GM19043 (cell line): Measurements from ENCODE around the gene LRIG1.

ENCODE experiments used
- ATAC-seq: cut with Tn5 transposase; IDR thresholded peaks from one replicate; pipeline ENCODE4 v1.9.1; 2021; ENCODE audit warnings: low read depth; ENCODE audit not compliant: unreplicated experiment

LRIG1 gene

DNA sequence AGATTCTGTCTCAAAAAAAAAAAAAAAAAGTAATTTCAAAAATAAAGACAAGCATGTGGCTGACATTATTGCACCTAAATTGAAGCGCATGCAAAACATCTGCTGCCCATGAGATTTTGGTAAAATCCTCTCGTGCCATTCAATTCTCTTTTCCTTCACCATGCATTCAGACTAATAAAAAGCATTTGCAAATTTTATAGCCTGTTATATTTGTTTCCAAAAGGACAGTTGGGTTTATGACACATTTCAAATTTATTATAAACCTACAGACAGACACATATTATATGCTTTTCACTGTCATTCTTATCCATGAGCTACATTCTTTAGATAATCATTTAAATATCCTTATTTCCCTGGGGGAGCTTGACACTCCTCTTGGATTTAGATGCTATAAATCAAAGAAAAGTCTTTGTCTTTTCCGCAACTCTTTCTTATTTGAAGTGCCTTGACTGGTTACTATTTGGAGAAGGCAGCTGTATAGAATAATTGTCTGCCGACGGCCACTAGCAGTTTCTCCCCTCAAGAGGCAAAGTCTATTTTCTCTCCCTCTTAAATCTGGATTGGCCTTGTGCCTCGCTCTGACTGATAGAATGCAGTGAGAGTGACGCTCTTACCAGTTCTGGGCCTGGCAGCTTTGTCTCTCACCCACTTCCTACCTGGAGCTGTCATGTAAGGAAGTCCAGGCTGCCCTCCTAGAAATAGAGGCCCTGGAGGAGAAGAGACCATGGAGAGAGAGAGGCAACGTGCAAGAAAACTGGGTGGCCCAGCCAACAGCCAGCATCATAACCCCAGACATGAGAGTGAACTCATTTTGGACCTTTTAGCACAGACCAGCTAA is 6.8 kb upstream of the LRIG1 start:
- ATAC-seq = no peak

DNA sequence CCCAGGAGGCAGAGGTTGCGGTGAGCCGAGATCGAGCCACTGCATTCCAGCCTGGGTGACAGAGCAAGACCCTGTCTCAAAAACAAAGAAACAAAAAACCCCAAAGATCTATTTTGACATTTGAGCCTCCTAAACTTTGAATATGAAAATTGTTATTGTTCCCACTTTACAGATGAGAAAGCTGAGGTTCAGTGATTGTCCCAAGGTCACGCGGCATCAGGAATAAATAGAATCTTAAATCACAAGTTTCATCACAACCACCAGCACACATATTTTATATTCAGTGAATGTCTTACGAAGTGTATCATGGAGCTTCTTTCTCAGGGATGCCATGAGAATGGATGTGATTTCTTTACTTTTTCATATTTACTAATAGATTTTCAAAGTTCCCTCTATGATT is 5.3 kb upstream of the LRIG1 start:
- ATAC-seq = no peak

DNA sequence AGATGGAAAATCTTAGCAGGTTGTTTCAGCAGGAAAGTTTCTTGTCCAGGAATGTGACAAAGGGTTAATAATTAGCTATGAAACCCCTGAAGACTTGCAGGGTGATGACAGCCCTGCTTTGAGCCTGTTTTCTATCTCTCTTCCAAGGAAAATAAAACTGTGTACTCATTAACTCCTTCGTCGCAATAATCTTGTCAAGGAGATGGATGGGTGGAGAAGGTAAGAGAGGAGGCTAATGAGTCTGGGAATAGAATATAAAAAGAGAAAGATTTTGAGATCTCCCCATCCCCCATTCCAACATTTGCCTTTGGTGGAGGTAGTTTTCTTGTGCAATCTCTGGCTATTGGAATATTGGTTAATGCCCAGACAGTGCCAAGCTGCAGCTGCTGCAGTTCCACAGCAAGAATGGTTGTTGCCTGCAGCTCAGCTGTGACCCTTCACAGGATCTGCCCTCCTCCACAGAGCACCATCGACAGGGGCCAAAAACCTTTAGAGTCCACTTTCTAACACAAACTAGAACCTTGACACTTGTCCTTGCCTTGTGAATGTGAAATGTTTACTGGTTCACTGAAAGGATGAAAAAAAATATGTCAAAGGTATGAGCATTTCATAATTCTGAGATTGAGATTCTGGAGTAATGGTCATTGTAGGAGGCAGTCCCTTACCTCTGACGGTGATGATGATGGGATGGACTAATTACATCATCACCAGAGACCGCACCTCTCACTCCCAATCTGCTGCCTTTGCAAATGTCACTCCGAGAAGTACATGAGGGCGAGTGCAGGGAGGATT is 4.2 kb upstream of the LRIG1 start:
- no peak for ATAC-seq

DNA sequence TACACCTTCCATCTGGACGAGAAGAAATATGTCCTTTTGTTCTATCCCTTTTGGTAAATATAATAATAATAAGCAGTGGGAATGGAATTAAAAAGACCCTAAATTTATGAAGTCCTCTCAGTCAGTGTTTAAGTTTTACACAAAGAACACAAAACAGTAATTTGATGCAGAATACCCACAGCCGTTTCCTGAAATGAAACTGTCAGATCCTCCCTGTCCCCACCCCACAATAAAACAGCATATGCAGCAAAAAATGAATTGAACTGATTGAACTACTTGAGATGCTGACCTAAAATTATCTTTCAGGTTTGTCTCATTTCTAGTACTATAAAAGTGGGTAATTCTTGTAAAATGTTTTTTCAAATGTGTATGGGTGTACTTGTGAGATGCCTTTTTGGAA is 2.2 kb upstream of the LRIG1 start:
- ATAC-seq = no peak

DNA sequence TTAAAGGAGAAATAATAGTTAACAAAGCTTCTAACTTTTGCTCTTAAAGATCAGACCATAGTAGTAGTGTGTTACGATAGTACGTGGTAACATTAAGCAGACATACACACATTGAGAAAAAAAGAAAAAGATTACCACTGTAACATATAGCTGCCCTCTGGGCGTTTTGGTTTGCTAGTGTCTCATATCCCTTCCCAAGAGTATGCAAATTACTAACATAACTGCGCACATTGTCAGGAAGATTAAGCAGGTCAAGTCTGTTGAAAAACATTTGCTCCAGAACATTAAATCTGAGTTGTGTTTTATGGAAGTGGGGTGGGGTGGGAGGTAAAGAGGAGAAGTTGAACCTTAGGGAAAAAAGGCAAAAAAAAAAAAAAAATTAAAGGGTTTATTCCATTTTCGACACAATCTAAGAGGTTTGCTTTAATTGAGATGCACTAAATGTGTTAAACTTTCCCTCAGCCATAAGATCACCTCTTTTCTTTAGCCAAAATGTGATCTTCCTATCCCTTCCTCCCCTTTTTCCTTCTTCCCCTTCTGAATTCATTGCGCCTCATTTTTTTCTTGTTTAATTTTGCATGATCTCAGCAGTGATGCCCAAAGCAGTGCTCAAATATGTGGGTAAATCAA is 1.5 kb upstream of the LRIG1 start:
- ATAC-seq = no peak

DNA sequence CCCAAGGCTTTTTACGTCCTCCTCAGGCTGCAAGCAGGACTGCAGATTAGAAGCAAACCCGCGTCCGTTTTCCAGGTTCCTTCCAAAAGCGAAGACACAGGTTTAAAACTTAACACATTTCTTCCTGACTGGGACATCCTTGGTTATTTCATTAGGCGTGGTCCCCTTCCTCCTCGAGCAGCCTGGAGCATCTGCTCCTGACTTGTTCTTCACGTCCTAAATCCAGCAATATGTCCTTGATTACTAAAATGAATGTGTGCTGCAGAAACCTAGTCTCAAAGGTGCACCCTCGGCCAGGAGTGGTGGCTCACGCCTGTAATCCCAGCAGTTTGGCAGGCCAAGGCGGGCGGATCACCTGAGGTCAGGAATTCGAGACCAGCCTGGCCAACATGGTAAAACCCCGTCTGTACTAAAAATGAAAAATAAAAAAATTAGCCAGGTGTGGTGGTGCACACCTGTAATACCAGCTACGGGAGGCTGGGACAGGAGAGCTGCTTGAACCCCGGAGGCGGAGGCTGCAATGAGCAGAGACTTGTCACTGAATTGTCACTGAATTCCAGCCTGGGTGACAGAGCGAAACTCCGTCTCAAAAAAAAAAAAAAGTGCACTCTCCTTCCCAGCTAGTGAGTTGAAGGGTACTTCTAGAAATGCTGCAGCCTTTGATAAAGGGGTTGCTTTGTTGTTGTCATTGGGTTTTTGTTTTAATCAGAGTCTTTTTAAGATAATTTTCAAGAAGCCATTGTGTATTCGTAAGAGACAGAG is 842 bp upstream of the LRIG1 start:
- ATAC-seq = no peak

DNA sequence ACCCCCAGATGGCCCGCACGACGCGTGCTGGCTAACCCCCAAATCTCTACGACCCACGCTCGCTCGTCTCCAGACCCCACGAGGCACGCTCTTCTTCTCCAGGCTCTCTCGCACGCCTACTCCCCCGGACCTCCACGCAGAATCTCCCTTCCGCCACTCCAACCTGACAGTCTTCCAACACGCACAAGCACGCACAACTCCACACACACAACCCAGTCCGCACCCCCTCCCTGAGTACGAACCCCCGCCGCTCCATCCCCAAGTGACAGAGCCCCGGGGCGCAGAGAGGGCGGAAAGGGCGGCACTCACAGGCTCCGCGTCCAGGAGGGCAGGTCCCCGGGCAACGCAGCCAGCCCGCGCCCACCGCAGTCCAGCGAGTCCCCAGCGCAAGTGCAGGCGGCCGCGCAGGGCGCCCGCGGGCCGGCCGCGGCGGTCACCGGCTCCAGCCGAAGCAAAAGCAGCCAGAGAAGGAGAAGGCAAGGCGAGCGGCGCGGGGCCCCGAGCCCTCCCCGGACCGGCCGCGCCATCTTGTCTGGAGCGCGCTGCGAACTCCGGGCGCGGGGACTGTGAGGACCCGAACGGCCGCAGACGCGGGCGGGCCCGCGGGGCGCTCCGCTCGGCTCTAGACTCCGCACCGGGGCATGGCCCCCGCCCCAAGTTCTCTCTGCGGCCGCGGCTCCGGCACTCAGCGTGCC is 794 bp downstream of the LRIG1 start:
- peak; percentile 8 for ATAC-seq

DNA sequence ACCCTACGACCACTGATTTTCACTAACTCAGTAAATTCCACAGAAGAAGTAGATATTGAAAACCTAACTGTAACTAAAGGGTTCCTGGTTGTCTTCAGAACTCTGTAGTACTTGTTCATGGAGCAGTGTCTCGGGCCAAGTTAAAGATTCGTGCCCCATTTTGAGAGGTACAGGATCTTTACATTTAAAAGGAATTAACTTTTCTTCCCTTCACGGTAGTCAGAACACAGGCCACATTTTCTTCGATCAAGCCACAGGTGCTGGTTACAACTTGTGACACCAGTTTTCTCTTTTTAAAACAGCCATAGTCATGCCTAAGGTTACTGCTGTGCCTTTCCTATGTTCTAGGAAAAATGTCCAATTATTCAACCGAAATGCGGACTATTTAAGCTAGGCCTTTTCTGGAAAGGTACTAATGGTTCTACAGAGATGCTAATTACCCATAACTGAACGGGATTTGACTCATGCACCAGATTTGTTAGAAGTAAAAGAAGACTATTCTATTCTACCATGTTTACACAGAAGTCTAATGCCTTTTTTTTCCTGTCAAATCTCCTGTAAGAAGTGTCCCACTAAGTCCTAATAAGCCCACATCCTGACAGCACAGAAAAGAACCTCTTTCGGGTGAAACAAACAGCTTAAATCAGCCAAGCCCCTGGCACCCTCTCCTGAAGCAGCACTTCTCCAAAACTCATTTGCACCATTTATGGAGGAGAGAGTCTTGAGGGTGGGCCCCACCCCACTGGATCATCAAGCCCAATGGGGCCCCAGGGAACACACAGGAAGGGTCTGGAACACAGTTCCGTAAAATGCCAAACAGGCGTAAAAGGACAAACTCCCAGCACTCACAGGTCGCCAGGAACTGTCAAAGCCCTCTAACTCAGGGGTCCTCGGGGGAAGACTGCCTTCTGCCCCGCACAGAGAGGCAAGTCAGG is 1.9 kb downstream of the LRIG1 start:
- ATAC-seq = no peak

DNA sequence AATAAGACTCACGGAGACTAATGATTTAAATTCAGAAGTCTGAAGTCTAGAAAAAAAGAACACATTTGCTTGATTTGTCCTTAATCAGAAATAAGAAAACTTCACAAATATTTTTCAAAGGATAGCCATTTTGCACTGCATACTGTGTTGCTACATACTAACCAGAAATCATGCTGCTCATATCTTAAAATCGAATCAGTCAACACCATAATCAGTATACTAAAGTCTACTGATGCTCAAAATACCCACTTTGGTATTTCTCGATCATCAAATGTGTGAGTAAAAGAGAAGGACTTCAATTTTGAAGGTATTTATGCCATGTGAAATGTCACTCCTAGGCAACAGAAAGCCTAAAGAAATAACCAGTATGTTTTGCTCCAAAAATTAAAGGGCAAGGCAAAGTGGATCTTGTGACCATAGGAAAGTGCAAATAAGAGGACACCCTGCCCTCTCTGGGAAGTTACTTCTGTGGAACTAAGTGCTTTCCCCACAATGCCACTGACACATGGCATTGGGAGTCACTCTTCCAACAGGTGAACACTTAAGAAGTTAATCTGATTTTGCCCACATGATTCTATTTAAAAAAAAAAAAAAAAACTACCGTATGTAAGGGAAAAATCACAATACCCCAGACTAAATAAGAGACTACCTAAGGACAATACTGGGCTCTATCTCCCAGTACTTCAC is 2.7 kb downstream of the LRIG1 start:
- no peak for ATAC-seq

DNA sequence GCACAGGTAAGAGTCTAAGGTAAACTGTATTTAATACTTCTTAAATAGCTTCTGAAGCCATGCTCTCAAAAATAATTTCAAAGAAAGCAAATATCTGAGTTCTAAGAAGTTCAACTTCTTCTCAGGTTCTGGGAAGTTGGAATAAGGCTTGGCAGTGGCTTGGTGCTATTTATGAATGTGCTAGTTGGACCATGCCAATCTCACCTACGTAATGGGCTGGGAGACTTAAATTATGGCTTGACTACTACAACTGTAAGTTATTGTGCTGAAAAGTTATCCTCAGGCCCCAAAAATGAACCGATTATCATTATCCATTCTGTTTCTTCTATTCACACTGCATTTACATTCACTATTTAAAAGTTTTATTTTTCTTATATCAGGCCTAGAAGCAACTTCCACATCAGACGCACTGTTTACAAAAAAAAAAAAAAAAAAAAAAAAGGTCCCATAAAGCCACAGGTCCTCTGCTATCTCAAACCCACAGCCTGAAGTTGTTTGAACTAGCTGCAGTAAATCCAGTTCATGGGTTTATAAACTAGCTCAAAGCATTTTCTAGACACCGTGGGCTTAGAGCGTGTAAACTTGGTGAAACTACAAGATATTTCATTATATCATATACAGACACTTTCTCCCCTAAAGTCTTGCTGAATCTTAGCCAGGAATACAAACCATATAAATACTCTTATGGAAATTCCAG is 3.4 kb downstream of the LRIG1 start:
- ATAC-seq = no peak

DNA sequence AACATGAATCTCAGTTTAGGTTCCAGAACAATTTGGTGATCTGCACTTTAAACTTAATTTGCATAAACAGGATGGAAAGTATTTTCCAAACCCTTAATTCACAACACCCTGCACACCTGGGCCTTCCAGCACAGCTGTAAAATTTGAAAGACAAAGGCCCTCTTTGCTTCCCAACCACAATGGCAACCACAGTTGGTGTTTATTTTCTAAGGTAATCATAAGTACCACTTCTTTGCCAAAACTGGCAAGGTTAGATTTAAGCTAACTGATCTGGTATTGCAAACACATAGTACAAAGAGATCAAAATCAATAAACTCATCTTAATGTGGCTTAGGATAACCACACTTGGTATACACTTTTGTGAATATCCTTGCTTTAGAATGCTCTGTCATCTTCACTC is 4.1 kb downstream of the LRIG1 start:
- ATAC-seq = no peak

DNA sequence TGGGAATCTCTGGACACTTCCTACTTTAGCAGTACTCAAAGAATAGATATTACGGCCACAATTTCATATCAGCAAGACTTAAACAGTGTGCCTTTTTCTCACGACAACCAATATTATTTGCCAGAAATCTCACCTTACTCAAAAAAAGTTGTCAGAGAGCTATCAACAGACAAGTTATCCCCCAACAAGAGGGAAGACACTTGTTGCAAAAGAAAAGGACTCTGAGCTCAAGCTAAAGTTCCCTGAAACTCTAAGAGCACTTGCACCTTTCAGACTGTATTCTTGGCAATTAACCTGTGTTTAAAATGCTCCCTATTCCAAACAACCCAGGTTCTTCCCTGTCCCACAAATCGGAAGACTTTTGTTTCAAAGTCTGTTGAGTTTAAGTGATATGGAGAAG is 4.5 kb downstream of the LRIG1 start:
- ATAC-seq = no peak

DNA sequence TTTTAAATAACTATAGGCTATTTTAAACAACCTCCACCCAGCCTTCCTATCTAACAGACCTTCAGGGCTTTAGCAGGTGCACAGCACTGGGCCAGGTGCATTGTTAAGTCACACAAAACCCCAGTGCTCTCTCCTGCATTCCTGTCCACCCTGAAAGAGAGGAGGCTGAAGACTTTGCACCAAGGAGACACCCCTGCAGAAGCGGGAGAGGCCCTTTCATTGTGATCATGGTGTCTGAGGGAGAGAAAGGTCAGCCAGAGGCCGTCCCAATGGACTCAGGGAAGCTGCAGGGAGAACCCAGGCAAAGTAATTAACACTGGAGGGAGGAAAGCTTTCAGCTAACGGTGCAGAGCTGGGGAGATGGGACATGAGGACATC is 5.2 kb downstream of the LRIG1 start:
- no peak for ATAC-seq

DNA sequence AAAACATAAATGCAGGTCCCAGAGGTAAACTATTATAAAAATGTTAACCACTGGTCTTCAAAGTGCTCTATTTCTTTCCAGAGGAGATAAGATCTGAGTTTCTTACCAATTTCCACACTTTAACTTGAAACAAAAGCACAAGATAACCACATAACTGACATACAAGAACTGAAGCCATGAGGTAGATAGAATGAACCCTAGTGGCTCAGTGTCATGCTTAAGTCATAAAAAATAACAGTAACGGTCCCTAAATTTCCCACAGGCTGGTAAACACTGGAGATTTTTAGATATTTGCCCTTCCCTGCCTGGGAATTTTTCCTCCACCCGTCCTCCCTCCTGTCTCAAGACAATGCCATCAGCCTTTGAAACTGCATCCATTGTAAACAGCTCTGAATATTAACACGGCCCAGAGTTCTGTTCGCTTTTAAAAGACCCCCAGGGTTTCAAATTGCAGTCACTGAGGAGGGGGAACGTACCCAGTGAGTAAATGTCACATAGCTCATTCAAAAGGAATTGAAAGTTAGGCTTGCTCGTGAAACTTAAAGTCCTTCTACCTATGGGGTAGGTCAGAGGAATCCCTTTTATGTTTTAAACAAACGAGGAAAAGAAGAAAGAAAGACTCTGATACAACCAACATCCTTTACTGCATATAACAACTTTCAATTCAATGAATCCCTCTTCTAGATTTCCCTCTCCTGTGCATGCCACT is 5.7 kb downstream of the LRIG1 start:
- ATAC-seq = no peak

DNA sequence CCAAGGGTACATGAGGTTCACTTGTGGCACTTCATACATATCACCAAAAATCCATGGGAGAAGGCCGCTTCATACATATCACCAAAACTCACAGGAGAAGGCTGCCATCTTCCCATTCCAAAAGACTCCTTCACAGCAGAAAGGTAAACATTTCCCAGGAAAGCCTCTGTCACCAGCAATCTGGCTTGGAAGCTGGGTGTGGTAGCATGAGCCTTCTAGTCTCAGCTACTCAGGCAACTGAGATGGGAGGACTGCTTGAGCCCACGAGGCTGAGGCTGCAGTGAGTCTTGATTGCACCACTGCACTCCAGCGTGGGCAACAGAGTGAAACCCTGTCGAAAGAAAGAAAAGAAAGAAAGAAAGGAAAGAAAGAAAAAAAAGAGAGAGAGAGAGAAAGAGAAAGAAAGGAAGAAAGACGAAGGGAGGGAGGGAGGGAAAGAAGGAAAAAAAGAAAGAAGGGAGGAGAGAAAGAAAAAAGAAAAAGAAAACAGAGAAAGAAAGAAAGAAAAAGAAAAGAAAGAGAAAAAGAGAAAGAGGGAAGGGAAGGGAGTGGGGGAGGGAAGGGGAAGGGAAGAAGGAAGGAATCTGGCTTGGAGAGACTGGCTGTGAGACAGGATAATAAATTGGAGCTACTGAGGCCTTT is 7.2 kb downstream of the LRIG1 start:
- no peak for ATAC-seq

DNA sequence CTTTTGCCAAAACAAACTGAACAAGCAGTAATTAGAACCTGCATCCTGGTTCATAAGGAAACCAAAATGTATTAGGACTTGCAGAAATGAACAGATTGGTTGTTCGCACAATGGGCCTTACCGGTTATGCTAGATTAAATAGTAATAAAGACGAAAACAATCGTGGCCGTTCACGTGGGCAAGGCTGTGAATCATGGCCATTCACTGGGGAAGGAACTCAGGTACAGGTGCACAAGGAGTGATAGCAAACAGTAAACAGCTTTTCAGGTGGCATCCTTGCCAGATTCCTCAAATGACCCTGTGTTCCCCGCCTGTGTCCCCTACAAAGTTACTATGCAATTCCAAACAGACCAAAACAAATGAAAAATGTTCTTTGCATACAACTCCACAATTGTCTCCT is 8.2 kb downstream of the LRIG1 start:
- no peak for ATAC-seq

DNA sequence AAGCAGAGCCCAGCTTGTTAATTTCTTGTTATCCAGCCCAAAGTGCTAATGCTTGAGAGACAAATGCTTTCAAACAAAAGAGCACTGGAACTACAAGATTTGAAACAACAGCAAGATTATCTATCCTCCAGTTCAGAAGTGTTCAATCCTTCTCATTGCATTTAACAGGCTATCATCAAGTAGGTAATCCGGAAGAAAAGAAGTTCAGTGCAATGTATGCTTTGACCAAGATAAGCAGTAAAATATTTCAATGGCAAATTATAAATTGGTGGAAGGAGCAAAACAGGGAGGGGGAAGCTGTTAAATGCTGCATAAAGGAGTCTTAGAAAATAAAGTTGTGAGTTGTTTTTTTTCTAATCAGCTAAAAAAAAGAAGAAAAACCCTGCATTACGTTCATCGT is 8.8 kb downstream of the LRIG1 start:
- ATAC-seq = no peak
